ENCODE data around the gene MYF5.

The MYF5 gene

GRCh38 chr12:80766897-80767296 is 50.2 kb downstream of the MYF5 start:
- Mint-ChIP-seq H3K4me3 (no peak overlapping the region), H3K9me3 (peaks cover 9% of the 10 kb centered on the region), H3K27ac (no peak overlapping the region), H3K36me3 (ENCODE audit: low read depth) (no peaks in the 10 kb centered on the region), H3K27me3 (no peaks in the 10 kb centered on the region), H3K4me1 (ENCODE audit: low read depth) (no peaks in the 10 kb centered on the region)
